Endothelial cell of hepatic sinusoid (primary cell): Measurements from ENCODE around the gene ZBTB45.
"Not testable (repeated sequence)": the region's sequence is repeated elsewhere in the genome, so short reads cannot be mapped to it uniquely, and the experiment has no call there.

Source experiments
- in situ Hi-C: cut with HindIII; loops from 2 replicates; pipeline ENCODE4 v1.10.0; 2017; ENCODE audit warnings: low sequenced_read_pairs

ZBTB45 gene

DNA sequence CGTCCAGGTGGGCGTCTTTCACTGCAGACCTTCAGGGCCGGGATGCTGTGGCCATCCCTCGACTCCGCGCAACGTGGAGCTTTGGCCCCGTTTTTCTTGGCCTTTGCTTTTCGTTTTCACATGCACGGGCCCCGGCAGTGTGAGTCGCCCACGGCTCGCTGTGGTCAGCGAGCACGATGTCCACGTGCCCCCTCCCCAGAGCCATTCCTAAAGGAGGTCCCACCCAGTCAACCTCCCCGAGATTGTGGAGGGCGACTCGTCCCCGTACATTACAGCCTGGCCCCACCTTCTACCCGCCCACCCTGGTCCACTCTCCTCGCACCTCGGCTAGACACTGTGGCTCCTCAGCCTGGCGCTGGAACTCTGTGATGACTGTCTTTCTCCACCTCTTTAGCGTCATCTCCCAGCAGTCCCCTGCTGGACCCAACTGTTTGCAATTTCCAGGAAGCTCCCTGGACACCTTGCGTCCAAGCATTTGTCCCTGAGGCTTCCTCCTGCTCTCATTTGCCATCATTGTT is 43.1 kb downstream of the ZBTB45 start:
- in situ Hi-C loops = no loop called here

DNA sequence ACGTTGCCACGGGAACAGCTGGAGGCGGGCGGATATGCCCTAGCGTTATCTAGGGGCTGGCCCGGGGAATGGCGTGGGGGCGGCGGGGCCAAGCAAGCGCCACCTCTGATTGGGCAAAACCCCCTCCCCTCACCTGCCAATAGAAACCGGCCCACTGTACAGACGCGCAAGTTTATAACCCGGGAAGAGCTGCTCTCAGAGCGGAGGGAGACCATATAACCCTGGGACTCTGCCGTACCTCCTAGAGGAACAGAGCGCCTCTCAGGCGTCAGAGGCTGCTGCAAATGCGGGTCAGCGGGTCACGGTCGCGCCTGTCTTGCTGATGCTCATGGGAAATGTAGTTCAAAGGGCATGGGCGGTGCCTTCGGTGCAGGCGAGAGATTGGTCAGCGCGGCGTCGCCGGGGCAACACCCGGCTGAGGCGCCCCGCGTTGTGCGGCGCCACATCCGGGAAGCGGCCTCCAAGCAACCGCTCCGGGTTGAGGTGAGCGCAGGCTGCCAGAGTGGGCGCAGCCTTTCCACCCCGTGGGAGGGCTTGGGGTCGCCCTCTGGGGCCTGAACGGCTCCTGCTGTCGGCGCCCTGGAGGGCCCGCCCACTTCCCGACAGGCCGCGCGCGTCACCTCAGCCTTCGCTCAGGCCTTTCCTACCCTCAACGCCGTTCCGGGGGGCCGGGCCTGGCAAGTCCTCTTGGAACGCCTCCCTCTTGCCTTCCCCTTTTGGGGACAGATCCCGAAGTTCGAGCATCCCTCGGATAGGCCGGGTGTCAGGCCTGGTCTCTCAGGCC is 43.7 kb downstream of the ZBTB45 start, which contains the start of gene ZNF446:
TSS of gene ZNF446 (plus strand) at position 639 of the 784 bp plus-strand sequence. CDS start 867 bp downstream, outside the sequence.
- in situ Hi-C loops = no loop called here

DNA sequence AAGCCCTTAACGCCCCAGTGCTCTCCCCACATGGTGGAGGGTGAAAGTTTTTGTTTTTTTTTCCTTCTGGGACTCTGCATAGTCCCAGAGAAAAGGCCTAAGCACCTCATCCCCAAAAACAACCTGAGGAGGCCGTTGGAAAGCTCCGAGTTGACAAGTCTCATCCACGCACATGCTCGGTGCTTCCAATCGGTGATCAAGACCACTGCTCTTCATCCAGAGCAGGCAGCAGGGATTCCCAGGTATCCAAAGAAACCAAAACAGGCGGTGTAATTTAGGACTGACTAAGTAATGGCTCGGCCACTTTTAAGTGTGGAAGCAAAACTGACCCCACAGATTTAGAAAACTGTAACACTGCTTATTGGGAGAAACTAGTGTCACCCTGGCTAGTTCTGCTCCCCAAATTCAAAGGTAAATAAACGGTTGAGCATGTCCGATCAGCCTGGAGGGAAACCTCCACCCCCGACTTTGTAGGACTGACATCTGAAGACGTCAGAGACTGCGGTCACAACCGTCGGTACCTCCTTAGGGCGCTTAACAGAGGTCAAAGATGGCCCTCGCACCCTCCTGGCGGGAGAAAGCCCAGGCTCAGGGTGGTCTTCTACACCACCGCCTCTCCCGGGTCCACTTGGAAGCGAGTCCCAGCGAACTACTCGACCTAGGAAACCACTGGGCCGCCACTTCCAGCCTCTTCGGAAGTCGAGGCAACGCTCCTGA is 44.5 kb downstream of the ZBTB45 start:
- in situ Hi-C loops = no loop called here

DNA sequence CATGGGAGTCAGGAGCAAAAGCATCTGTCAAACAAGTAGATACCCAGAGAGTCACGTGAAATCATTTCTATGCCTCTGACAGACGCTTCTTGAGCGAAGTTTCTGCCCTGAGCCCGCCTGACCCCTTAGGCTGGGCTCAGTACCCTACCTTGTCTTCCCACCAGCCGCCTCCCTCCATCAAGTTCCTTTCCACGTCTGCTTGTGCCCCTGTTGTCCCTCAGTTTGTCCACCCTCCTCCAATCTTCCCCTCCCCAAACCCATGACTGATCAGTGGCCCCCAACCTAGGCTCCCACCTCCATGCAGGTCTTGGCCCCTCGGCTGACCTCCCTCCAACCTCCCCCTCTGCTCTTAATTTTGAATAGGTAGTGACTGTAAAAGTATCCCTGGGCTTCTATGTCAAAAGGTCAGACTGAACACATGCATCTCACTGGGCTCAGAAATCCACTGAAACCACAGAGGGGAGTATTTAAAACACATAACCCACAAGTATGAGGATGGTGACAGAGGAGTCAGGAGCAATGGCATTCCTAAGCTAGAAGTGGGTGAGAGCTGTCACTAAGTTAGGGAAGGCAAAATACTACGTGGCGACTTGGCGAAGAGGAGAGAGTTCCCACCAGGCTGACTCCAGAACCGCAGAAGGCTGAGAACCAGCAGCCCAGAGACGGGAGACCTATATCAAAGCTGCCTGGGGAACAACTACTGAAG is 45.2 kb downstream of the ZBTB45 start:
- in situ Hi-C loops = no loop called here

DNA sequence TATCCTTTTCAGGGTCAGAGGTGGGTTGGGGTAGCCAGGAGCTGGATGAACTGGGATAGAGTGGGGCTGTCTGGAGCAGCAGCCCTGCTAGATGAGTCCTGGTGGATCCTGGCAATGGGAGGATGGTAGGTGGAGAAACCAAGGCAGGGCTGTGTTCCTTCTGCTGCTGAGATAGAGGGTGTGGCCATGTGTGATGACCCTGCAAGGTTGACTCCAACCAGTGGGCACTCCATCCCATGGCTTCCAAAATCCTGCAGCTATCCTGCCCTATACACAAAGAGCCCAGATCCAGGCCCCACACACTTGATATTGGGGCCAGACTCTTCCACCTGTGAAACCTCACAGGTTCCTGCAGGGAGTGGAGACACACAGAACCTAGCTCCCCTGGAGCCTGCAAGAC is 45.8 kb downstream of the ZBTB45 start:
- in situ Hi-C loops = no loop called here

DNA sequence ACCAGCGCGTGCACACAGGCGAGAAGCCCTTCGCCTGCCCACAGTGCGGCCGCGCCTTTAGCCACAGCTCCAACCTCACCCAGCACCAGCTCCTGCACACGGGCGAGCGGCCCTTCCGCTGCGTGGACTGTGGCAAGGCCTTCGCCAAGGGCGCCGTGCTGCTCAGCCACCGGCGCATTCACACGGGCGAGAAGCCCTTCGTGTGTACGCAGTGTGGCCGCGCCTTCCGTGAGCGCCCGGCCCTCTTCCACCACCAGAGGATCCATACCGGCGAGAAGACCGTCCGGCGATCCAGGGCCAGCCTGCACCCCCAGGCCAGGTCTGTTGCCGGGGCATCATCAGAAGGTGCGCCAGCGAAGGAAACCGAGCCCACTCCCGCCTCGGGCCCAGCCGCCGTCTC is 47.9 kb downstream of the ZBTB45 start:
- in situ Hi-C loops = no loop called here

DNA sequence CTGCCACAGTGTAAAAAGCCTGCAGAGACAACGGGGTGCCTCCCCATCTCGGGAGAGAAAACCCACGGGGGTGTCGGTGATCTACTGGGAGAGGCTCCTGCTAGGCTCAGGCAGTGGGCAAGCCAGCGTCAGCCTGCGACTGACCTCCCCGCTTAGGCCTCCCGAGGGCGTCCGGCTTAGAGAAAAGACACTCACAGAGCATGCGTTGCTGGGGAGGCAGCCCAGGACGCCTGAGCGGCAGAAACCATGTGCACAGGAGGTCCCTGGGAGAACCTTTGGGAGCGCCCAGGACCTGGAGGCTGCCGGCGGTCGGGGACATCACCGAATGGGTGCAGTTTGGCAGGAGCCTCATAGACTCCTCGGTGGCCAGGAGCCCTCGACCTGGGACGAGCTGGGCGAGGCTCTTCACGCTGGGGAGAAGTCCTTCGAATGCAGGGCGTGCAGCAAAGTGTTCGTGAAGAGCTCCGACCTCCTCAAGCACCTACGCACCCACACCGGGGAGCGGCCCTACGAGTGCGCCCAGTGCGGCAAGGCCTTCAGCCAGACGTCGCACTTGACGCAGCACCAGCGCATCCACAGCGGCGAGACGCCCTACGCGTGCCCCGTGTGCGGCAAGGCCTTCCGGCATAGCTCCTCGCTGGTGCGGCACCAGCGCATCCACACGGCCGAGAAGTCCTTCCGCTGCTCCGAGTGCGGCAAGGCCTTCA is 48.6 kb downstream of the ZBTB45 start:
- in situ Hi-C loops = not testable (repeated sequence)

DNA sequence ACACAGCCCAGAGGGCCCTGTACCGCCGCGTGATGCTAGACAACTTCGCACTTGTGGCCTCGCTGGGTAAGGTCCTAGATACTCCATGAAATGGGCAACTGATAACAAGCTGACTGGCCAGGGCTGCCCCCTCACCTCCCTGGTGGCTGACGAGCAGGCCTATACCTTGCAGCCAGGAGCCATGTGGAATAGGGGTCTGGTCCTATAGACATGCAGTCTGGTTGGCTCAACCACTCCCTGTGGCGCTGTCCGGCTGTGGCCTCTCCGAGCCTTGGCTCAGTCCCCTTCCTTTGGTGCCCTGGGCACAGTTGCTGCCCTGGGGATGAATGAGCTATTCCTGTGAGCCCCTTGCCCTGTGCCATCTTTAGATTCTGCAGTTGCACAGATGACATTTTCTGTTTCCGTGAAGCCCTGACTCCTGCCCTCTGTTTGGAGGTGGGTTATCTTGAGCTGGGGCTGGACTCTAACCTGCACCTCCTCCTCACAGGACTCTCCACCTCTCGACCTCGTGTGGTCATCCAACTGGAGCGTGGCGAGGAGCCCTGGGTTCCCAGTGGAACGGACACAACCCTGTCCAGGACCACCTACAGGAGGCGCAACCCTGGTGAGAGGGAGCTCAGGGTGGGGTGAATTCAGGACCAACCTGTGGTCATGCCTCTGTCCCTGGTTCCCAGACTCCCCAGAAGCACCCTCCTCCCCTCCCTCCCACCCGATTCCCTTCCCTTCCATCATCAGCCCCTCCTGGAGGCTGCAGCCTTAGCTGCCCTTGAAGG is 50.2 kb downstream of the ZBTB45 start:
- in situ Hi-C loops = no loop called here

DNA sequence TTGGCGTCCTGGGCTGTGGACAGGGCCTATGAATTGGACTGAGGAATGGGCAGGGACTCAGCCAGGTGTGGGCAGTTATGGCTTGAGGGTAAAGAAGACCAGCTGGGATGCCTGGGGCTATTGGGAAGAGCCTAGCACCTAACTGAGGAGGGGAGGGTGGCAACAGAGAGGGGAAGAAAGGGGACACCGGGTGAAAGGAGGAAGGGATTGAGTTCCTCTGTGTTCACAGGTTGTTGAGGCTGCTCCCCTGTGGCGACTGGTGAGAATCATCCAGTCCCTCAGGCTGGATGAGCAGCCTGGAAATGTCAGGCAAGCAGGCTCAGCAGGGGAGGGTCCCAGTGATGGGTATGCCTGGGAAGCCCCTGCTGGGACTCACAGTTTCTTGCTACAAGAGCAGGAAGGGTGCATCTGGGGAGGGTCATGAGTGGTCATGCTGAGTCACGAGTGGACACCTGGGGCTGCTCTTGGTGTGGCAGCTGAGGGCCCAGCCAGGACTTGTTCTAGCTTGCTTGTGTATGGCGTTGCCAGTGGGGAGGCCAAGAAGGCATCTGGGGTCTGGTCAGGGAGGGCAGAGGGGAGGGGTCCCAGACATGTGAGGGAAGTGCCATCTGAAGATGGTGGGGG is 51.3 kb downstream of the ZBTB45 start:
- in situ Hi-C loops = no loop called here

DNA sequence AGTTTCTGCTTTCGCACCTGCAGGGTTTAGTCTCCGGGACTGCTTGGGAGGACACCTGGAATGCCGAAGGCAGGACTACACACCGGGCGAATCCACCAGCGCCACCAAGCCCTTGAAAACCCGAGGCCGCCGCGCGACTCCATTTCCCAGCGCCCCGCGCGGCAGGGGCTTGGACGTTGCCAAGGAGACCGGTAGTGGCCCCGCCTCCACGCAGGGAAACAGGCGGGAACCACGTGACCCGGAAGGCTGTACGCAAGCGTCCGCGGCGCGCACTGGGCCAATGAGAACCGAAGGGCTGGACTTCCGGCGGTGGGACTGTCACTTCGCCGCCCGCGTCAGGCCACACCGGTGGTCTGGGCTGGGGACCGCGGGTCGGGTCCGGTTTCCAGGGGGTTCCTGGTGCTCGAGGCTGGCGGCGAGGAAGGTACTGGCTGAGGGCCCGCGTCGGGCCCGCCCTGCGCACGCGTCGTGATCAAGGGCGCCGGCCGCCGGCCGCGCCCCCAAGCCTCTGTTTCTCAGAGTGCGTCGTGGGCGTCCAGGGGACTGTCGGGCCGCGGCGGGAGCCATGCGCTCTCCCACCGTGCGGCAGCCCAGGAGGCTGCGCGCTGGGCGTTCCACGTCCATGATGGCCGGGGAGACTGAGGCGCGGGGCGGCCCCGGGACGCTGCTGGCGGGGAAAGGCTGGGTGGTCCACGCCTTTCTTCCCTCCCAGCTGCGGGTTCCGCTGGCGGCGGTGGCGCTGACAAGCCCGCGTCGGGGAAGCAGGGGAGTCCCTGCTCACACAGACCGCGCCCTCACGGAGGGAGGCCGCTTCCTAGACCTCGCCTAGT is 52.6 kb downstream of the ZBTB45 start, which contains the start of gene ZNF324:
TSS of gene ZNF324 (plus strand) at position 321 of the 830 bp plus-strand sequence. CDS start 2,106 bp downstream, outside the sequence.
- in situ Hi-C loops = no loop called here

DNA sequence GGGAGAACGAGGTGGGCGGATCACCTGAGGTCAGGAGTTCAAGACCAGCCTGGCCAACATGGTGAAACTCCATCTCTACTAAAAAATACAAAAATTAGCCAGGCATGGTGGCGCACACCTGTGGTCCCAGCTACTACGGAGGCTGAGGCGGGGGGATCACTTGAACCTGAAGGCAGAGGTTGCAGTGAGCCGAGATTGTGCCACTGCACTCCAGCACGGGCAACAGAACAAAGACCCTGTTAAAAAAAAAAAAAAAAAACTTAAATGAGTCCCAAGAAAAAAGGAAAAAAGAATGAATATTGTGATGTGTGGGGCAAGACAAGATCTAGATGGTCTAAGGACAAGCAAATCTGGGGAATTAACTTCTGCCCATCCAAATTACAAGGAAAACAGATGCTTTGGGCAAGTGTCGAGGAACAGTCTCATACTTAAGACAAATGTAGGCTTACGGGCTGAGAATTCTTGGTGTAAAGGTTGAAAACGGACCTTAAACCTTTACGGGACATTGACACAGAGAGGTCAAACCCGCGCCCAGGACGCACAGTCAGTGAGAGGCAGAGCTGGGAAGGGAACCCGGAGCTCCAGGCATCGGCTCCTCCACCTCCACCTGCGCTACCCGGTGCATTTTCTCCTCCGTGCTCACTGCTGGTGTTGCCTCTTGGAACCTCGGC is 53.4 kb downstream of the ZBTB45 start:
- in situ Hi-C loops = no loop called here
